ENCODE data around the gene CHFR. TPM values are rescaled to one million over a fixed set of nuclear protein-coding genes. Genes with fewer than 3 reads are reported as not detected.

The CHFR gene
- polyA plus RNA-seq, 4 donors = 19.4 to 24.0 (median 21.2) TPM

Other genes starting within 250 kb of the CHFR start
- gene POLE, start 200.3 kb downstream of the CHFR start, polyA plus RNA-seq (ENCODE audit: insufficient read length in 4 of 4) = 10 to 100 TPM; 40.5 to 47.5 (median 45.6) TPM
- gene PXMP2, start 200.0 kb downstream of the CHFR start, polyA plus RNA-seq (ENCODE audit: insufficient read length in 4 of 4) = 10 to 100 TPM; 43.5 to 61.2 (median 56.7) TPM
- 10 to 100 TPM; 21.0 to 26.4 (median 22.8) TPM for gene PGAM5, start 176.8 kb downstream of the CHFR start, polyA plus RNA-seq (ENCODE audit: insufficient read length in 4 of 4)
- 10 to 100 TPM; 60.1 to 66.6 (median 62.8) TPM for gene ANKLE2, start 125.8 kb downstream of the CHFR start, polyA plus RNA-seq (ENCODE audit: insufficient read length in 4 of 4)
- gene GOLGA3, start 58.7 kb downstream of the CHFR start, polyA plus RNA-seq (ENCODE audit: insufficient read length in 4 of 4) = 10 to 100 TPM; 22.0 to 26.0 (median 24.3) TPM
- 10 to 100 TPM; 18.5 to 28.2 (median 27.8) TPM for gene ZNF605, start 68.7 kb upstream of the CHFR start, polyA plus RNA-seq (ENCODE audit: insufficient read length in 4 of 4)
- gene ZNF26, start 98.8 kb upstream of the CHFR start, polyA plus RNA-seq (ENCODE audit: insufficient read length in 4 of 4) = 10 to 100 TPM; 10.7 to 14.2 (median 12.4) TPM
- 10 to 100 TPM; 55.7 to 81.0 (median 72.7) TPM for gene ZNF84, start 149.9 kb upstream of the CHFR start, polyA plus RNA-seq (ENCODE audit: insufficient read length in 4 of 4)
- gene ZNF140, start 193.3 kb upstream of the CHFR start, polyA plus RNA-seq (ENCODE audit: insufficient read length in 4 of 4) = 10 to 100 TPM; 35.9 to 45.1 (median 44.2) TPM
- 1 to 10 TPM; 3.5 to 4.4 (median 3.7) TPM for gene ZNF891, start 242.7 kb upstream of the CHFR start, polyA plus RNA-seq (ENCODE audit: insufficient read length in 4 of 4)
- gene ZNF10, start 243.0 kb upstream of the CHFR start, polyA plus RNA-seq (ENCODE audit: insufficient read length in 4 of 4) = 10 to 100 TPM; 19.2 to 24.8 (median 21.3) TPM